ENCODE measurements around the gene RGS17. TPM values are rescaled to one million over a fixed set of nuclear protein-coding genes. Genes with fewer than 3 reads are reported as not detected.

RGS17 gene
- total and polyA plus RNA-seq, 2 of the 13 experiments (the other 11 are each of a cell fraction or from before 2014, with no cell fraction given), result 0.04 TPM; not detected in 1

DNA sequence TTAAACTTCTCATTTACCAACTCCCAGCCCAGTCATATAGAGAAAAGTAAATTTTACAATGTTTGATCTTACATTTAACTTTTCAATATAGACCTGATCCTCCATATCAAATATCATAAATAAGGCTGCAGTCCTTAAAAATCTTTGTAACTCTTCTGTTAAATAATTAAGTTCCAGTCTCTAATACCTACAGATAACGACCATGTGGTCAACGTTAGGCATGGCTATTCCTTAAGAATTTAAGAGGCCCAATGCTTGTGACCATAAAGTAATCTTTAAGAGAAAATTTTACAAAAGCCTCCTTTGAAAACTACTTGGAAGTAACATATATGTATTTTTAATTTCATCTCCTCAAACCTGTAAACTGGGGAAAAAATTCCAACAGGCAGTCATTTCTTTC is 149.9 kb downstream of the RGS17 start:
- WGBS (ENCODE audit: low lambda C conversion rate), result 0% methylated on average over 2 of the region's 2 CpGs
- TSS peak; percentile 46 for BruUV-seq (replicated peaks)
- in situ Hi-C loops (cut with HindIII; ENCODE audit: extremely low pct_ligation_motif_present, low pct_unique_long_range_greater_than_20kb), result loop anchor here (25.0 kb wide), 1 partner anchor 694 kb away; no protein-coding TSS in a partner anchor
- FAIRE-seq (no peak), ATAC-seq (no peak), DNase-seq (ENCODE audit: low spot score) (no peak)
- H3K27ac ChIP-seq (ENCODE audit: extremely low read length, insufficient read depth, low read length), result no peak overlapping the region
- ChIA-PET POLR2A (no interaction called here), CTCF (ENCODE audit: low intra/inter-chr PET ratio, low total read pairs) (no interaction called here)
- H3K79me2 ChIP-seq (ENCODE audit: insufficient read depth, low read length), result peaks cover 93% of the 10 kb centered on the region
- peak overlapping the region; percentile 71 for H3K9ac ChIP-seq (ENCODE audit: insufficient read depth, low read depth, low read length)
- H4K20me1 ChIP-seq (ENCODE audit: insufficient read depth, low read length), result peaks cover 31% of the 10 kb centered on the region
- H3K27me3 ChIP-seq (ENCODE audit: control insufficient read depth in 1 of 2, insufficient read depth in 2 of 2, low read length in 2 of 2), result no peaks in the 10 kb centered on the region; a peak in 1 of 5 replicates
- H3K4me1 ChIP-seq (ENCODE audit: insufficient read depth, low read length), result peaks cover 66% of the 10 kb centered on the region
- H2AFZ ChIP-seq (ENCODE audit: low read length), result no peak overlapping the region
- peak overlapping the region; percentile 74 to 100 (median 97) for H3K4me3 ChIP-seq (replicated peaks in 1 of 3; ENCODE audit: insufficient read depth in 1 of 3, low read depth in 2 of 3, low read length in 3 of 3)
- H3K36me3 ChIP-seq (replicated peaks in 1 of 2; ENCODE audit: control insufficient read depth in 1 of 2, insufficient read depth in 2 of 2, low read length in 2 of 2), result peaks cover 5 to 23% of the 10 kb centered on the region in 2 experiments; a peak in 4 of 5 replicates
- peak overlapping the region; percentile 81 for H3K4me2 ChIP-seq (ENCODE audit: low read depth, low read length)
- intact Hi-C loops (cut with micrococcal nuclease; ENCODE audit: unreplicated experiment), result loop anchor here (1.0 to 10.0 kb wide), 2 partner anchors 21 to 1586 kb away; partner anchors contain the start of genes MTRF1L and ZBTB2
- no peaks in the 10 kb centered on the region for H3K9me3 ChIP-seq (ENCODE audit: low read length)
- TF ChIP-seq ZNF280D (CRISPR knock-in tag; IDR thresholded peaks at IDR 0.05), result no peak
- TF ChIP-seq, protein P1, sequence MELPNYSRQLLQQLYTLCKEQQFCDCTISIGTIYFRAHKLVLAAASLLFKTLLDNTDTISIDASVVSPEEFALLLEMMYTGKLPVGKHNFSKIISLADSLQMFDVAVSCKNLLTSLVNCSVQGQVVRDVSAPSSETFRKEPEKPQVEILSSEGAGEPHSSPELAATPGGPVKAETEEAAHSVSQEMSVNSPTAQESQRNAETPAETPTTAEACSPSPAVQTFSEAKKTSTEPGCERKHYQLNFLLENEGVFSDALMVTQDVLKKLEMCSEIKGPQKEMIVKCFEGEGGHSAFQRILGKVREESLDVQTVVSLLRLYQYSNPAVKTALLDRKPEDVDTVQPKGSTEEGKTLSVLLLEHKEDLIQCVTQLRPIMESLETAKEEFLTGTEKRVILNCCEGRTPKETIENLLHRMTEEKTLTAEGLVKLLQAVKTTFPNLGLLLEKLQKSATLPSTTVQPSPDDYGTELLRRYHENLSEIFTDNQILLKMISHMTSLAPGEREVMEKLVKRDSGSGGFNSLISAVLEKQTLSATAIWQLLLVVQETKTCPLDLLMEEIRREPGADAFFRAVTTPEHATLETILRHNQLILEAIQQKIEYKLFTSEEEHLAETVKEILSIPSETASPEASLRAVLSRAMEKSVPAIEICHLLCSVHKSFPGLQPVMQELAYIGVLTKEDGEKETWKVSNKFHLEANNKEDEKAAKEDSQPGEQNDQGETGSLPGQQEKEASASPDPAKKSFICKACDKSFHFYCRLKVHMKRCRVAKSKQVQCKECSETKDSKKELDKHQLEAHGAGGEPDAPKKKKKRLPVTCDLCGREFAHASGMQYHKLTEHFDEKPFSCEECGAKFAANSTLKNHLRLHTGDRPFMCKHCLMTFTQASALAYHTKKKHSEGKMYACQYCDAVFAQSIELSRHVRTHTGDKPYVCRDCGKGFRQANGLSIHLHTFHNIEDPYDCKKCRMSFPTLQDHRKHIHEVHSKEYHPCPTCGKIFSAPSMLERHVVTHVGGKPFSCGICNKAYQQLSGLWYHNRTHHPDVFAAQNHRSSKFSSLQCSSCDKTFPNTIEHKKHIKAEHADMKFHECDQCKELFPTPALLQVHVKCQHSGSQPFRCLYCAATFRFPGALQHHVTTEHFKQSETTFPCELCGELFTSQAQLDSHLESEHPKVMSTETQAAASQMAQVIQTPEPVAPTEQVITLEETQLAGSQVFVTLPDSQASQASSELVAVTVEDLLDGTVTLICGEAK (IDR thresholded peaks at IDR 0.05), result no peak
- TF ChIP-seq, protein P1 (CRISPR knock-in tag; IDR thresholded peaks at IDR 0.05), result no peak
- TF ChIP-seq ZFP37 (CRISPR knock-in tag; IDR thresholded peaks at IDR 0.05; ENCODE audit: borderline replicate concordance), result no peak
- no peak for TF ChIP-seq ATF7-NPFF (CRISPR knock-in tag; IDR thresholded peaks at IDR 0.05; ENCODE audit: low read depth)
- TF ChIP-seq KLF16 (CRISPR knock-in tag; IDR thresholded peaks at IDR 0.05), result no peak
- no peak for TF ChIP-seq SIX4 (CRISPR knock-in tag; IDR thresholded peaks at IDR 0.05)
- no peak for TF ChIP-seq NCOA5 (CRISPR knock-in tag; IDR thresholded peaks at IDR 0.05)
- TF ChIP-seq TOE1 (CRISPR knock-in tag; IDR thresholded peaks at IDR 0.05), result no peak
- TF ChIP-seq ADNP (CRISPR knock-in tag; IDR thresholded peaks at IDR 0.05), result no peak
- TF ChIP-seq, protein P2, sequence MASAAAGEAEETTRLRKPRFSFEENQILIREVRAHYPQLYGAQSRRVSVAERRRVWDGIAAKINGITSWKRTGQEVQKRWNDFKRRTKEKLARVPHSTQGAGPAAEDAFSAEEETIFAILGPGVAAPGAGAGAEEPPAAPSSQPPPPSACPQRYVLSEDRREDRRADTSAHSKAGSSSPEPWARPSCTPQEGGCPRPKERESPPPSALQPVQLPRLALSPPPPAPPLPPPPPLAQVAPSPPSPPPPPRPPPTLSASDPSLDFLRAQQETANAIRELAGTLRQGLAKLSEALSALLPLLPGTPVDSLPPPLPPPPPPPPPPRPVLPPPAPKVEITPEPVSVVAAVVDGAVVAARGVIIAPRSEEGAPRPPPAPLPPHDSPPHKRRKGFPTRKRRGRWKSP (CRISPR knock-in tag; IDR thresholded peaks at IDR 0.05), result no peak
- no peak for TF ChIP-seq JARID2 (CRISPR knock-in tag; IDR thresholded peaks at IDR 0.05; ENCODE audit: insufficient replicate concordance)
